Measurements from ENCODE around the gene ALKBH5. TPM values are rescaled to one million over a fixed set of nuclear protein-coding genes. Genes with fewer than 3 reads are reported as not detected.

The ALKBH5 gene
- total RNA-seq, 1 experiment from 2014 or later: 69.5 TPM

DNA sequence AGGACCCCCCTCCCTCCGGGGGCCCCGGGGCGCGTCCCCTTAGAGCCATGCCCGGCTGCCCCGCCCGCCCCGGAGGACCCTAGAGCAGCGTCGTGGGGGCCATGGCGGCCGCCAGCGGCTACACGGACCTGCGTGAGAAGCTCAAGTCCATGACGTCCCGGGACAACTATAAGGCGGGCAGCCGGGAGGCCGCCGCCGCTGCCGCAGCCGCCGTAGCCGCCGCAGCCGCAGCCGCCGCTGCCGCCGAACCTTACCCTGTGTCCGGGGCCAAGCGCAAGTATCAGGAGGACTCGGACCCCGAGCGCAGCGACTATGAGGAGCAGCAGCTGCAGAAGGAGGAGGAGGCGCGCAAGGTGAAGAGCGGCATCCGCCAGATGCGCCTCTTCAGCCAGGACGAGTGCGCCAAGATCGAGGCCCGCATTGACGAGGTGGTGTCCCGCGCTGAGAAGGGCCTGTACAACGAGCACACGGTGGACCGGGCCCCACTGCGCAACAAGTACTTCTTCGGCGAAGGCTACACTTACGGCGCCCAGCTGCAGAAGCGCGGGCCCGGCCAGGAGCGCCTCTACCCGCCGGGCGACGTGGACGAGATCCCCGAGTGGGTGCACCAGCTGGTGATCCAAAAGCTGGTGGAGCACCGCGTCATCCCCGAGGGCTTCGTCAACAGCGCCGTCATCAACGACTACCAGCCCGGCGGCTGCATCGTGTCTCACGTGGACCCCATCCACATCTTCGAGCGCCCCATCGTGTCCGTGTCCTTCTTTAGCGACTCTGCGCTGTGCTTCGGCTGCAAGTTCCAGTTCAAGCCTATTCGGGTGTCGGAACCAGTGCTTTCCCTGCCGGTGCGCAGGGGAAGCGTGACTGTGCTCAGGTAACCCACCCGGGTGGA, 759 bp downstream of the ALKBH5 start:
- Mint-ChIP-seq H3K27me3 (ENCODE audit: insufficient read depth, unreplicated experiment) (no peaks in the 10 kb centered on the region), H3K9me3 (ENCODE audit: unreplicated experiment) (no peaks in the 10 kb centered on the region), H3K27ac (ENCODE audit: low read depth, unreplicated experiment) (peak overlapping the region; percentile 75), H3K4me1 (ENCODE audit: insufficient read depth, unreplicated experiment) (peaks cover 30% of the 10 kb centered on the region), H3K4me3 (ENCODE audit: unreplicated experiment) (peak overlapping the region; percentile 95), H3K36me3 (ENCODE audit: insufficient read depth, unreplicated experiment) (peaks cover 26% of the 10 kb centered on the region)
- ChIA-PET POLR2A (interaction anchor here (0.6 to 4.9 kb wide), 15 partner anchors 9 to 952 kb away, joined by 3 to 32 read pairs (median 4); partner anchors contain the start of gene SREBF1), CTCF (interaction anchor here (0.7 kb wide), 1 partner anchor 97 kb away, joined by 3 read pairs; no protein-coding TSS in a partner anchor)
- DNase-seq (ENCODE audit: unreplicated experiment): peak; percentile 33
- intact Hi-C loops (cut with micrococcal nuclease): loop anchor here (2.0 kb wide), 1 partner anchor 44 kb away; no protein-coding TSS in a partner anchor
- BruUV-seq (replicated peaks): no TSS peak
- no peak for TF ChIP-seq CTCF (IDR thresholded peaks at IDR 0.05; ENCODE audit: unreplicated experiment)

GRCh38 chr17:18185391-18185790, 1.8 kb downstream of the ALKBH5 start:
- intact Hi-C loops (cut with micrococcal nuclease): loop anchor here (2.0 kb wide), 1 partner anchor 45 kb away; no protein-coding TSS in a partner anchor
- DNase-seq (ENCODE audit: unreplicated experiment): no peak
- ChIA-PET CTCF (interaction anchor here (0.6 to 1.1 kb wide), 3 partner anchors 39 to 72 kb away, joined by 3 read pairs; no protein-coding TSS in a partner anchor), POLR2A (interaction anchor here (0.8 to 4.9 kb wide), 5 partner anchors 8 to 76 kb away, joined by 3 to 32 read pairs (median 4); partner anchors contain the start of gene FLII)
- Mint-ChIP-seq H3K36me3 (ENCODE audit: insufficient read depth, unreplicated experiment) (peaks cover 33% of the 10 kb centered on the region), H3K9me3 (ENCODE audit: unreplicated experiment) (no peaks in the 10 kb centered on the region), H3K27ac (ENCODE audit: low read depth, unreplicated experiment) (peak overlapping the region; percentile 75), H3K4me1 (ENCODE audit: insufficient read depth, unreplicated experiment) (peaks cover 30% of the 10 kb centered on the region), H3K4me3 (ENCODE audit: unreplicated experiment) (peak overlapping the region; percentile 95), H3K27me3 (ENCODE audit: insufficient read depth, unreplicated experiment) (no peaks in the 10 kb centered on the region)
- no peak for TF ChIP-seq CTCF (IDR thresholded peaks at IDR 0.05; ENCODE audit: unreplicated experiment)
- no TSS peak for BruUV-seq (replicated peaks)

GRCh38 chr17:18185832-18186626, 2.4 kb downstream of the ALKBH5 start:
- ChIA-PET POLR2A (interaction anchor here (0.8 to 1.1 kb wide), 5 partner anchors 44 to 214 kb away, joined by 3 to 4 read pairs (median 3); partner anchors contain the start of genes DRC3, FLII and TOM1L2), CTCF (interaction anchor here (0.6 to 1.1 kb wide), 3 partner anchors 39 to 71 kb away, joined by 3 read pairs; no protein-coding TSS in a partner anchor)
- DNase-seq (ENCODE audit: unreplicated experiment): no peak
- TF ChIP-seq CTCF (IDR thresholded peaks at IDR 0.05; ENCODE audit: unreplicated experiment): no peak
- Mint-ChIP-seq H3K9me3 (ENCODE audit: unreplicated experiment) (no peaks in the 10 kb centered on the region), H3K4me1 (ENCODE audit: insufficient read depth, unreplicated experiment) (peaks cover 30% of the 10 kb centered on the region), H3K27me3 (ENCODE audit: insufficient read depth, unreplicated experiment) (no peaks in the 10 kb centered on the region), H3K36me3 (ENCODE audit: insufficient read depth, unreplicated experiment) (peaks cover 39% of the 10 kb centered on the region), H3K4me3 (ENCODE audit: unreplicated experiment) (peak overlapping the region; percentile 95), H3K27ac (ENCODE audit: low read depth, unreplicated experiment) (peak overlapping the region; percentile 75)
- no TSS peak for BruUV-seq (replicated peaks)
- intact Hi-C loops (cut with micrococcal nuclease): loop anchor here (2.0 kb wide), 1 partner anchor 45 kb away; no protein-coding TSS in a partner anchor
